ENCODE measurements around the gene KDM4C. TPM values are rescaled to one million over a fixed set of nuclear protein-coding genes. Genes with fewer than 3 reads are reported as not detected.

The KDM4C gene
- total RNA-seq, 4 donors from 2014 or later = 75.0 to 95.9 (median 88.9) TPM

GRCh38 chr9:7006417-7006816 lies 248.6 kb downstream of the KDM4C start:
- in situ Hi-C loops (cut with MboI; ENCODE audit: low pct_ligation_motif_present in 1 of 4, low pct_unique_long_range_greater_than_20kb in 1 of 4, low sequenced_read_pairs in 3 of 4) (no loop called here), intact Hi-C loops (cut with DNase I; ENCODE audit: low total_unique reads) (no loop called here)
- WGBS, 2 donors (ENCODE audit: low coverage in 1 of 2) = 78 to 89% methylated on average over 2 of the region's 2 CpGs
- TF ChIP-seq POLR2AphosphoS5 (IDR thresholded peaks at IDR 0.05) (no peak), POLR2A (IDR thresholded peaks at IDR 0.05) (no peak), EP300 (IDR thresholded peaks at IDR 0.05; ENCODE audit: low read depth) (no peak), CTCF (IDR thresholded peaks at IDR 0.05) (no peak)
- no peak overlapping the region for H3K4me3 ChIP-seq
- no peaks in the 10 kb centered on the region for H3K27me3 ChIP-seq
- no peak overlapping the region for H3K27ac ChIP-seq
- no peaks in the 10 kb centered on the region for H3K4me1 ChIP-seq
- DNase-seq = no peak
- H3K9me3 ChIP-seq = no peaks in the 10 kb centered on the region
- peaks cover 0 to 18% (median 7%) of the 10 kb centered on the region in 4 donors for H3K36me3 ChIP-seq

GRCh38 chr9:7008411-7008810 lies 250.6 kb downstream of the KDM4C start:
- no peak for TF ChIP-seq POLR2AphosphoS5 (IDR thresholded peaks at IDR 0.05)
- no peak for TF ChIP-seq CTCF (IDR thresholded peaks at IDR 0.05)
- TF ChIP-seq POLR2A (IDR thresholded peaks at IDR 0.05) = no peak
- TF ChIP-seq EP300 (IDR thresholded peaks at IDR 0.05; ENCODE audit: low read depth) = no peak
- no peaks in the 10 kb centered on the region for H3K9me3 ChIP-seq
- no peaks in the 10 kb centered on the region for H3K4me1 ChIP-seq
- WGBS, 2 donors (ENCODE audit: low coverage in 1 of 2) = 50% methylated on average over 2 of the region's 2 CpGs; no CpG with 5 or more reads in 1 of the 2 donors
- no peaks in the 10 kb centered on the region for H3K27me3 ChIP-seq
- no peak overlapping the region for H3K4me3 ChIP-seq
- in situ Hi-C loops (cut with MboI; ENCODE audit: low pct_ligation_motif_present in 1 of 4, low pct_unique_long_range_greater_than_20kb in 1 of 4, low sequenced_read_pairs in 3 of 4) (no loop called here), intact Hi-C loops (cut with DNase I; ENCODE audit: low total_unique reads) (no loop called here)
- DNase-seq = no peak
- no peak overlapping the region for H3K27ac ChIP-seq
- peaks cover 0 to 26% (median 12%) of the 10 kb centered on the region in 4 donors for H3K36me3 ChIP-seq

- H3K27ac ChIP-seq = no peak overlapping the region
- no peak for TF ChIP-seq POLR2AphosphoS5 (IDR thresholded peaks at IDR 0.05)
- H3K4me3 ChIP-seq = no peak overlapping the region
- H3K27me3 ChIP-seq = no peaks in the 10 kb centered on the region
- peaks cover 0 to 33% (median 15%) of the 10 kb centered on the region in 4 donors for H3K36me3 ChIP-seq
- DNase-seq = no peak
- intact Hi-C loops (cut with DNase I; ENCODE audit: low total_unique reads) = no loop called here
- H3K4me1 ChIP-seq = no peaks in the 10 kb centered on the region
- H3K9me3 ChIP-seq = no peaks in the 10 kb centered on the region
- WGBS, 2 donors (ENCODE audit: low coverage in 1 of 2) = 93 to 97% methylated on average over 1 of the region's 1 CpG
- in situ Hi-C loops (cut with MboI; ENCODE audit: low pct_ligation_motif_present in 1 of 4, low pct_unique_long_range_greater_than_20kb in 1 of 4, low sequenced_read_pairs in 3 of 4) = no loop called here
Measured at GRCh38 chr9:7009065-7009464, 251.3 kb downstream of the KDM4C start.

GRCh38 chr9:7011395-7012067 lies 253.8 kb downstream of the KDM4C start:
- no peak for TF ChIP-seq POLR2A (IDR thresholded peaks at IDR 0.05)
- no peak for TF ChIP-seq CTCF (IDR thresholded peaks at IDR 0.05)
- TF ChIP-seq EP300 (IDR thresholded peaks at IDR 0.05; ENCODE audit: low read depth) = no peak
- TF ChIP-seq POLR2AphosphoS5 (IDR thresholded peaks at IDR 0.05) = no peak
- Histone ChIP-seq H3K9me3 (no peaks in the 10 kb centered on the region), H3K27ac (no peak overlapping the region), H3K36me3 (peaks cover 0 to 42% (median 15%) of the 10 kb centered on the region in 4 donors), H3K27me3 (no peaks in the 10 kb centered on the region), H3K4me1 (no peaks in the 10 kb centered on the region), H3K4me3 (no peak overlapping the region)
- 75 to 81% methylated on average over 4 to 8 of the region's 8 CpGs for WGBS, 2 donors (ENCODE audit: low coverage in 1 of 2)
- DNase-seq = no peak
- in situ Hi-C loops (cut with MboI; ENCODE audit: low pct_ligation_motif_present in 1 of 4, low pct_unique_long_range_greater_than_20kb in 1 of 4, low sequenced_read_pairs in 3 of 4) (no loop called here), intact Hi-C loops (cut with DNase I; ENCODE audit: low total_unique reads) (no loop called here)

- Histone ChIP-seq H3K4me1 (no peaks in the 10 kb centered on the region), H3K27me3 (no peaks in the 10 kb centered on the region), H3K36me3 (no peaks in the 10 kb centered on the region), H3K9me3 (no peaks in the 10 kb centered on the region), H3K27ac (no peak overlapping the region), H3K4me3 (no peak overlapping the region)
- WGBS, 2 donors (ENCODE audit: low coverage in 1 of 2) = 99% methylated on average over 4 of the region's 4 CpGs; no CpG with 5 or more reads in 1 of the 2 donors
- DNase-seq = no peak
- intact Hi-C loops (cut with DNase I; ENCODE audit: low total_unique reads) (no loop called here), in situ Hi-C loops (cut with MboI; ENCODE audit: low pct_ligation_motif_present in 1 of 4, low pct_unique_long_range_greater_than_20kb in 1 of 4, low sequenced_read_pairs in 3 of 4) (no loop called here)
- TF ChIP-seq EP300 (IDR thresholded peaks at IDR 0.05; ENCODE audit: low read depth) (no peak), CTCF (IDR thresholded peaks at IDR 0.05) (no peak), POLR2A (IDR thresholded peaks at IDR 0.05) (no peak), POLR2AphosphoS5 (IDR thresholded peaks at IDR 0.05) (no peak)
Measured at GRCh38 chr9:7027996-7028395, 270.2 kb downstream of the KDM4C start.
